Measurements from ENCODE around the gene CCDC138. TPM values are rescaled to one million over a fixed set of nuclear protein-coding genes. Genes with fewer than 3 reads are reported as not detected.

The CCDC138 gene
- total RNA-seq, 1 experiment from 2014 or later, result 10.1 TPM

- ChIA-PET CTCF (no interaction called here), POLR2A (no interaction called here)
- BruUV-seq (replicated peaks), result no TSS peak
- no peaks in the 10 kb centered on the region for H3K36me3 ChIP-seq (ENCODE audit: control insufficient read depth, insufficient read depth, low read length)
- in situ Hi-C loops (cut with HindIII; ENCODE audit: low pct_unique_long_range_greater_than_20kb, low sequenced_read_pairs) (no loop called here), intact Hi-C loops (cut with micrococcal nuclease; ENCODE audit: unreplicated experiment) (no loop called here)
- no peak overlapping the region for H3K27ac ChIP-seq (ENCODE audit: low read length)
- H3K27me3 ChIP-seq (ENCODE audit: control insufficient read depth, insufficient read depth, low read length), result no peaks in the 10 kb centered on the region
- TF ChIP-seq POLR2AphosphoS5 (IDR thresholded peaks at IDR 0.05; ENCODE audit: low read depth, low read length), result no peak
- TF ChIP-seq SIN3A (IDR thresholded peaks at IDR 0.05; ENCODE audit: borderline replicate concordance, insufficient read depth, low read depth, low read length), result no peak
- TF ChIP-seq, protein P1, sequence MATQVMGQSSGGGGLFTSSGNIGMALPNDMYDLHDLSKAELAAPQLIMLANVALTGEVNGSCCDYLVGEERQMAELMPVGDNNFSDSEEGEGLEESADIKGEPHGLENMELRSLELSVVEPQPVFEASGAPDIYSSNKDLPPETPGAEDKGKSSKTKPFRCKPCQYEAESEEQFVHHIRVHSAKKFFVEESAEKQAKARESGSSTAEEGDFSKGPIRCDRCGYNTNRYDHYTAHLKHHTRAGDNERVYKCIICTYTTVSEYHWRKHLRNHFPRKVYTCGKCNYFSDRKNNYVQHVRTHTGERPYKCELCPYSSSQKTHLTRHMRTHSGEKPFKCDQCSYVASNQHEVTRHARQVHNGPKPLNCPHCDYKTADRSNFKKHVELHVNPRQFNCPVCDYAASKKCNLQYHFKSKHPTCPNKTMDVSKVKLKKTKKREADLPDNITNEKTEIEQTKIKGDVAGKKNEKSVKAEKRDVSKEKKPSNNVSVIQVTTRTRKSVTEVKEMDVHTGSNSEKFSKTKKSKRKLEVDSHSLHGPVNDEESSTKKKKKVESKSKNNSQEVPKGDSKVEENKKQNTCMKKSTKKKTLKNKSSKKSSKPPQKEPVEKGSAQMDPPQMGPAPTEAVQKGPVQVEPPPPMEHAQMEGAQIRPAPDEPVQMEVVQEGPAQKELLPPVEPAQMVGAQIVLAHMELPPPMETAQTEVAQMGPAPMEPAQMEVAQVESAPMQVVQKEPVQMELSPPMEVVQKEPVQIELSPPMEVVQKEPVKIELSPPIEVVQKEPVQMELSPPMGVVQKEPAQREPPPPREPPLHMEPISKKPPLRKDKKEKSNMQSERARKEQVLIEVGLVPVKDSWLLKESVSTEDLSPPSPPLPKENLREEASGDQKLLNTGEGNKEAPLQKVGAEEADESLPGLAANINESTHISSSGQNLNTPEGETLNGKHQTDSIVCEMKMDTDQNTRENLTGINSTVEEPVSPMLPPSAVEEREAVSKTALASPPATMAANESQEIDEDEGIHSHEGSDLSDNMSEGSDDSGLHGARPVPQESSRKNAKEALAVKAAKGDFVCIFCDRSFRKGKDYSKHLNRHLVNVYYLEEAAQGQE (IDR thresholded peaks at IDR 0.05; ENCODE audit: insufficient read depth in 1 of 2, low read depth in 2 of 2, low read length in 1 of 2), result no peak
- no peak for TF ChIP-seq CTCF (IDR thresholded peaks at IDR 0.05)
- no peak for TF ChIP-seq TCF7L2 (IDR thresholded peaks at IDR 0.05; ENCODE audit: low read depth, low read length)
- ATAC-seq (no peak), DNase-seq (ENCODE audit: low read depth, low spot score) (no peak)
- no peak overlapping the region for H3K4me3 ChIP-seq (ENCODE audit: low read depth in 2 of 2, low read length in 2 of 2)
- H3K9me3 ChIP-seq (ENCODE audit: control insufficient read depth, insufficient read depth, low read depth, low read length), result 0 out of 2 replicates have a peak, but pooled peaks cover 5% of the 10 kb centered on the region
- no peaks in the 10 kb centered on the region for H3K4me1 ChIP-seq (ENCODE audit: control insufficient read depth, insufficient read depth, low read length)
Observed at GRCh38 chr2:108895188-108895587, 108.6 kb downstream of the CCDC138 start.

DNA sequence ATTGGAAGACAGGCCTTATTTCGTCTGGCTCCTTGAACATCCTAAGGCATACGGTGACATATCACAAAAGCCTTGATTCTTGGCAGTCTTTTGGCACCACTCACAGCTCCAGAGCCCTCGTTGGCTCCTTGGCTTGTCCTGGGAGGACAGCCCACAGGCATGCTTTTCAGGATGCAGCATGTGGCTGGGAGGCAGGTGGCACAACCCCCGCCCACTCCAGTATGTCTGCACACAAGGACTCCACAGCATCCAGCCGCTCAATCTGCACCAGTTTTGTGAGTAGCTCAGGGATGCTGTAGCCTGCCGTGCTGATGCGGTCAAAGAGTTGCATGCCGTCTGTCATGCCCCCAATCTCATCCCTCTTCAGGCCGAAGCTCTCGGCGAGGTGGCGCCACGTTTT, 110.2 kb downstream of the CCDC138 start:
- TF ChIP-seq CTCF (IDR thresholded peaks at IDR 0.05) (no peak), SIN3A (IDR thresholded peaks at IDR 0.05; ENCODE audit: borderline replicate concordance, insufficient read depth, low read depth, low read length) (no peak), POLR2AphosphoS5 (IDR thresholded peaks at IDR 0.05; ENCODE audit: low read depth, low read length) (no peak), TCF7L2 (IDR thresholded peaks at IDR 0.05; ENCODE audit: low read depth, low read length) (no peak)
- TF ChIP-seq, protein P1 (IDR thresholded peaks at IDR 0.05; ENCODE audit: insufficient read depth in 1 of 2, low read depth in 2 of 2, low read length in 1 of 2), result no peak
- BruUV-seq (replicated peaks), result no TSS peak
- Histone ChIP-seq H3K9me3 (ENCODE audit: control insufficient read depth, insufficient read depth, low read depth, low read length) (no peaks in the 10 kb centered on the region), H3K27ac (ENCODE audit: low read length) (no peak overlapping the region), H3K36me3 (ENCODE audit: control insufficient read depth, insufficient read depth, low read length) (no peaks in the 10 kb centered on the region), H3K4me3 (ENCODE audit: low read depth in 2 of 2, low read length in 2 of 2) (no peak overlapping the region), H3K27me3 (ENCODE audit: control insufficient read depth, insufficient read depth, low read length) (no peaks in the 10 kb centered on the region), H3K4me1 (ENCODE audit: control insufficient read depth, insufficient read depth, low read length) (no peaks in the 10 kb centered on the region)
- CTCF ChIA-PET, result no interaction called here
- POLR2A ChIA-PET, result no interaction called here
- DNase-seq (ENCODE audit: low read depth, low spot score) (no peak), ATAC-seq (no peak)
- intact Hi-C loops (cut with micrococcal nuclease; ENCODE audit: unreplicated experiment) (no loop called here), in situ Hi-C loops (cut with HindIII; ENCODE audit: low pct_unique_long_range_greater_than_20kb, low sequenced_read_pairs) (no loop called here)
